SK-N-SH (cell line): ENCODE results near the gene SHROOM1. TPM values are rescaled to one million over a fixed set of nuclear protein-coding genes. Genes with fewer than 3 reads are reported as not detected.

Experiments used
- CTCF ChIA-PET: fragments of 300-600, 350-600 bp; formaldehyde crosslinking; extraction: SDS; loops from one replicate; lab custom pipeline; 2021; lab: Yijun Ruan, JAX
- POLR2A ChIA-PET: fragments of 350-600 bp; sonication (Branson Sonifier 250); formaldehyde crosslinking; extraction: SDS; loops from one replicate; lab custom pipeline; 2020; ENCODE audit warnings: antibody characterized with exemption, inconsistent platforms; lab: Yijun Ruan, JAX
- DNase-seq: peaks from one replicate; pipeline ENCODE4 v3.0.0; 2012
- H2AFZ ChIP-seq: fragments of 200-600 bp; sonication (generic); 2 replicates; pipeline ENCODE4 v1.8.1; 2016; ENCODE audit warnings: antibody characterized with exemption, mild to moderate bottlenecking, low read depth
- H3F3A ChIP-seq: fragments of 200-600 bp; sonication (generic); replicated peaks from 2 replicates; pipeline ENCODE3; 2016; ENCODE audit warnings: antibody characterized with exemption, mild to moderate bottlenecking; ENCODE audit not compliant: insufficient read depth
- H3K27ac ChIP-seq, 2 experiments: fragments of 200-500 bp in 1 of 2; fragments of 200-600 bp in 1 of 2; sonication (Bioruptor generic) in 1 of 2; sonication (generic), shearing (Covaris generic) in 1 of 2; 2 replicates each; pipeline versions ENCODE4 v1.5.1 to v1.6.1; 2014 to 2016; ENCODE audit warnings: low read depth in 2 of 2, inconsistent platforms in 1 of 2, low read length in 1 of 2, mild to moderate bottlenecking in 1 of 2, mixed read lengths in 1 of 2
- H3K27me3 ChIP-seq: fragments of 200-600 bp; sonication (generic), shearing (Covaris generic); 2 replicates; pipeline ENCODE4 v1.6.1; 2016; ENCODE audit warnings: mixed run types; ENCODE audit not compliant: insufficient read depth
- H3K36me3 ChIP-seq, 2 experiments: fragments of 200-500 bp in 1 of 2; fragments of 200-600 bp in 1 of 2; sonication (Bioruptor generic) in 1 of 2; sonication (generic) in 1 of 2; replicated peaks in 1 of 2; 2 replicates each; pipeline versions ENCODE3 to v1.5.1; 2014 to 2016; ENCODE audit warnings: low read length in 1 of 2, mild to moderate bottlenecking in 1 of 2; ENCODE audit not compliant: insufficient read depth in 2 of 2, control insufficient read depth in 1 of 2
- H3K4me1 ChIP-seq, 2 experiments: fragments of 200-500 bp in 1 of 2; fragments of 200-600 bp in 1 of 2; sonication (Bioruptor generic) in 1 of 2; sonication (generic), shearing (Covaris generic) in 1 of 2; 2 replicates each; pipeline versions ENCODE4 v1.5.1 to v1.6.1; 2014 to 2016; ENCODE audit warnings: low read depth in 1 of 2, low read length in 1 of 2, mixed run types in 1 of 2; ENCODE audit not compliant: insufficient read depth in 2 of 2, control insufficient read depth in 1 of 2
- H3K4me2 ChIP-seq: fragments of 200-600 bp; sonication (generic), shearing (Covaris generic); 2 replicates; pipeline ENCODE4 v1.6.1; 2017; ENCODE audit warnings: mixed run types
- H3K4me3 ChIP-seq, 2 experiments: fragments of 200-500 bp in 1 of 2; fragments of 200-600 bp in 1 of 2; sonication (Bioruptor generic) in 1 of 2; sonication (generic), shearing (Covaris generic) in 1 of 2; 2 replicates each; pipeline versions ENCODE4 v1.5.1 to v1.8.1; 2014 to 2016; ENCODE audit warnings: low read depth in 2 of 2, inconsistent platforms in 1 of 2, low read length in 1 of 2, mild to moderate bottlenecking in 1 of 2, mixed read lengths in 1 of 2, moderate library complexity in 1 of 2
- H3K79me2 ChIP-seq: fragments of 200-600 bp; sonication (generic); 2 replicates; pipeline ENCODE4 v1.8.1; 2017; ENCODE audit warnings: mild to moderate bottlenecking; ENCODE audit not compliant: insufficient read depth
- H3K9ac ChIP-seq: fragments of 200-600 bp; sonication (generic); 2 replicates; pipeline ENCODE4 v1.6.1; 2017; ENCODE audit warnings: mixed run types
- H3K9me2 ChIP-seq: fragments of 200-600 bp; sonication (generic); 2 replicates; pipeline ENCODE4 v1.6.1; 2017; ENCODE audit warnings: mixed run types
- H3K9me3 ChIP-seq: fragments of 200-600 bp; sonication (generic); 2 replicates; pipeline ENCODE4 v1.6.1; 2017; ENCODE audit warnings: mixed run types, mild to moderate bottlenecking, moderate library complexity
- H4K20me1 ChIP-seq: fragments of 200-600 bp; sonication (generic); 2 replicates; pipeline ENCODE4 v1.6.1; 2017; ENCODE audit warnings: mild to moderate bottlenecking, mixed run types; ENCODE audit not compliant: insufficient read depth
- CTCF ChIP-seq: fragments of 200-600 bp; sonication (generic); IDR thresholded peaks from 2 replicates; pipeline ENCODE4 v1.6.1; 2017; ENCODE audit warnings: antibody characterized with exemption, mild to moderate bottlenecking, moderate library complexity
- FOXM1 ChIP-seq: IDR thresholded peaks from 2 replicates; pipeline ENCODE4 v1.4.0; 2012; ENCODE audit warnings: low read depth, mild to moderate bottlenecking
- GABPA ChIP-seq: IDR thresholded peaks from 2 replicates; pipeline ENCODE4 v1.4.0; 2012; ENCODE audit warnings: low read depth, mild to moderate bottlenecking
- JUND ChIP-seq: IDR thresholded peaks from 2 replicates; pipeline ENCODE4 v1.4.0; 2012
- MAX ChIP-seq: IDR thresholded peaks from 2 replicates; pipeline ENCODE4 v1.4.0; 2012; ENCODE audit warnings: low read depth
- MXI1 ChIP-seq: IDR thresholded peaks from 2 replicates; pipeline ENCODE4 v1.6.1; 2012; ENCODE audit warnings: mild to moderate bottlenecking, low read depth, low read length, improper control_type of control experiment
- NFIC ChIP-seq: IDR thresholded peaks from 2 replicates; pipeline ENCODE4 v1.4.0; 2012; ENCODE audit warnings: borderline replicate concordance
- NRF1 ChIP-seq: IDR thresholded peaks from 2 replicates; pipeline ENCODE4 v1.6.1; 2012; ENCODE audit warnings: low read depth, mild to moderate bottlenecking, low read length
- PBX3 ChIP-seq: IDR thresholded peaks from 2 replicates; pipeline ENCODE4; 2012
- POLR2AphosphoS5 ChIP-seq: IDR thresholded peaks from 2 replicates; pipeline ENCODE4 v1.6.1; 2012; ENCODE audit warnings: low read depth, low read length
- RCOR1 ChIP-seq: fragments of 150-350 bp; IDR thresholded peaks from 2 replicates; pipeline ENCODE4 v1.6.1; 2017; ENCODE audit warnings: antibody characterized with exemption, low read length
- REST ChIP-seq: IDR thresholded peaks from 2 replicates; pipeline ENCODE4 v1.6.1; 2012; ENCODE audit warnings: mild to moderate bottlenecking, low read depth, low read length, moderate library complexity
- RFX5 ChIP-seq: IDR thresholded peaks from 2 replicates; pipeline ENCODE4 v1.6.1; 2012; ENCODE audit warnings: mild to moderate bottlenecking, improper control_type of control experiment, low read length
- TAF1 ChIP-seq: IDR thresholded peaks from 2 replicates; pipeline ENCODE4 v1.6.1; 2012; ENCODE audit warnings: low read depth, mild to moderate bottlenecking, low read length, moderate library complexity, borderline replicate concordance
- TCF12 ChIP-seq: IDR thresholded peaks from 2 replicates; pipeline ENCODE4 v1.4.0; 2012
- TEAD4 ChIP-seq: IDR thresholded peaks from 2 replicates; pipeline ENCODE4 v1.4.0; 2012; ENCODE audit warnings: mild to moderate bottlenecking, borderline replicate concordance; ENCODE audit not compliant: insufficient read depth
- YY1 ChIP-seq: IDR thresholded peaks from 2 replicates; pipeline ENCODE4 v1.4.0; 2012; ENCODE audit warnings: low read depth, mild to moderate bottlenecking
- WGBS: methylation state at CpG from one replicate; pipeline ENCODE4 v1.1.6; 2017; ENCODE audit warnings: low lambda C conversion rate; 5-methylcytosine and 5-hydroxymethylcytosine counted together
- polyA plus RNA-seq, 3 experiments: library from polyadenylated mRNA; depleted of rRNA; stranded (reverse); fragments of >200 nt; gene quantifications; 2 replicates each; pipeline ENCODE4 v1.2.3, GENCODE V29; 2012

The SHROOM1 gene
- polyA plus RNA-seq, 1 of the 3 experiments (the other 2 are of a cell fraction): 3.8 TPM

- Histone ChIP-seq H3K9me3 (no peaks in the 10 kb centered on the region), H3K27ac (peak overlapping the region in 1 of 2 experiments; percentile 25; a peak in 1 of 4 replicates), H2AFZ (peak overlapping the region; percentile 75), H4K20me1 (no peaks in the 10 kb centered on the region), H3K4me2 (no peak overlapping the region), H3K27me3 (no peaks in the 10 kb centered on the region), H3K9ac (no peak overlapping the region), H3K4me1 (no peaks in the 10 kb centered on the region), H3K36me3 (no peaks in the 10 kb centered on the region), H3F3A (peaks cover 5% of the 10 kb centered on the region), H3K79me2 (no peaks in the 10 kb centered on the region), H3K9me2 (no peaks in the 10 kb centered on the region), H3K4me3 (no peak overlapping the region)
- TF ChIP-seq JUND: no peak
- TF ChIP-seq NRF1: no peak
- no peak for TF ChIP-seq RFX5
- TF ChIP-seq CTCF: no peak
- TF ChIP-seq TAF1: no peak
- no peak for TF ChIP-seq FOXM1
- TF ChIP-seq NFIC: no peak
- peak; percentile 52; the same call in 1 of the 2 replicates for TF ChIP-seq PBX3
- TF ChIP-seq MAX: no peak
- TF ChIP-seq TCF12: peak; percentile 48; the same call in 1 of the 2 replicates
- TF ChIP-seq TEAD4: no peak
- no peak for TF ChIP-seq GABPA
- TF ChIP-seq POLR2AphosphoS5: no peak
- no peak for TF ChIP-seq YY1
- ChIA-PET CTCF (interaction anchor here (0.9 to 1.4 kb wide), 2 partner anchors 9 to 24 kb away, joined by 4 to 6 read pairs; partner anchors contain the start of gene SHROOM1), POLR2A (interaction anchor here (1.6 kb wide), 1 partner anchor 12 kb away, joined by 7 read pairs; the partner anchor contains the start of genes GDF9 and UQCRQ)
- WGBS: 12% methylated on average over 3 of the region's 3 CpGs
- DNase-seq: peak; percentile 20
Observed at GRCh38 chr5:132854301-132854700, 23.9 kb upstream of the SHROOM1 start.

- CTCF ChIA-PET: interaction anchor here (0.9 to 1.4 kb wide), 2 partner anchors 8 to 24 kb away, joined by 4 to 6 read pairs; partner anchors contain the start of gene SHROOM1
Observed at GRCh38 chr5:132853790-132854189, 23.3 kb upstream of the SHROOM1 start.

More at GRCh38 chr5:132853790-132854189, 23.3 kb upstream of the SHROOM1 start:
- Histone ChIP-seq H3K4me2 (no peak overlapping the region), H3K4me1 (no peaks in the 10 kb centered on the region), H4K20me1 (no peaks in the 10 kb centered on the region), H3K27ac (peak overlapping the region in 1 of 2 experiments; percentile 25; a peak in 1 of 4 replicates), H2AFZ (peak overlapping the region; percentile 61; the same call in 1 of the 2 replicates), H3K9me2 (no peaks in the 10 kb centered on the region), H3K36me3 (no peaks in the 10 kb centered on the region), H3K27me3 (no peaks in the 10 kb centered on the region), H3K4me3 (no peak overlapping the region), H3K9me3 (no peaks in the 10 kb centered on the region), H3K79me2 (no peaks in the 10 kb centered on the region), H3K9ac (no peak overlapping the region), H3F3A (peaks cover 5% of the 10 kb centered on the region)
- POLR2A ChIA-PET: interaction anchor here (1.6 kb wide), 1 partner anchor 12 kb away, joined by 7 read pairs; the partner anchor contains the start of genes GDF9 and UQCRQ
- no peak for DNase-seq
- TF ChIP-seq REST (no peak), RCOR1 (no peak), YY1 (no peak), MXI1 (no peak)
- 75% methylated on average over 1 of the region's 1 CpG for WGBS
